SKM-1 (cell line): Measurements from ENCODE around the gene OBP2A.
"Not testable (repeated sequence)": the region's sequence is repeated elsewhere in the genome, so short reads cannot be mapped to it uniquely, and the experiment has no call there.

ENCODE experiments used
- DNase-seq: peaks from one replicate; lab custom pipeline; 2025; ENCODE audit not compliant: unreplicated experiment; lab: John Stamatoyannopoulos, UW

The OBP2A gene, protein sequence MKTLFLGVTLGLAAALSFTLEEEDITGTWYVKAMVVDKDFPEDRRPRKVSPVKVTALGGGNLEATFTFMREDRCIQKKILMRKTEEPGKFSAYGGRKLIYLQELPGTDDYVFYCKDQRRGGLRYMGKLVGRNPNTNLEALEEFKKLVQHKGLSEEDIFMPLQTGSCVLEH

DNA sequence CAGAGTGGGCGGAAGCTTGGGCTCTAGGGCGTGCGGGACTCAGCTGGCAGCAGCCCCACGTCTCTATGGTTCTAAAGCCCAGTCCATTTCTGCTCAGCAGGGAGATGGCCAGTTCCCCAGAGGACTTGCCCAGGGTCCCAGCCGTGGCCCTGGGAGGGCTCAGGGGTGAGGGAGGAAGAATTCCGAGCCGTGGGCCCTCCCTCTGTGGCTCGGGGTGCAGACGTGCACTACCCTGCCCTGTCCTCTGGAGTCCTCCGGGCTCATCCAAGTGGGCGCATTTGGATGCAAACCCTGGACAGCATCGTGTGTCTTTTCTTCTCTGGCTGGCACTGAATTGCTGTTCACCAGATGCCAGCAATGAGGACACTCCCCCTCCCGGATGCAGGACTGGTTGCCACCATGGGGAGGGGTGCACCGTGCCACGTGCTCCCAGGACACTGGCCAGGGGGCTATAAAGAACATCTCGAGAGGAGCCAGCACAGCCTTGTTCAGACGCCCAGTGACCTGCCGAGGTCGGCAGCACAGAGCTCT lies at the start of gene OBP2A:
OBP2A (plus strand) TSS at position 481 of the 531 bp plus-strand sequence. CDS start 55 bp downstream, outside the sequence.
- not testable (repeated sequence) for DNase-seq

DNA sequence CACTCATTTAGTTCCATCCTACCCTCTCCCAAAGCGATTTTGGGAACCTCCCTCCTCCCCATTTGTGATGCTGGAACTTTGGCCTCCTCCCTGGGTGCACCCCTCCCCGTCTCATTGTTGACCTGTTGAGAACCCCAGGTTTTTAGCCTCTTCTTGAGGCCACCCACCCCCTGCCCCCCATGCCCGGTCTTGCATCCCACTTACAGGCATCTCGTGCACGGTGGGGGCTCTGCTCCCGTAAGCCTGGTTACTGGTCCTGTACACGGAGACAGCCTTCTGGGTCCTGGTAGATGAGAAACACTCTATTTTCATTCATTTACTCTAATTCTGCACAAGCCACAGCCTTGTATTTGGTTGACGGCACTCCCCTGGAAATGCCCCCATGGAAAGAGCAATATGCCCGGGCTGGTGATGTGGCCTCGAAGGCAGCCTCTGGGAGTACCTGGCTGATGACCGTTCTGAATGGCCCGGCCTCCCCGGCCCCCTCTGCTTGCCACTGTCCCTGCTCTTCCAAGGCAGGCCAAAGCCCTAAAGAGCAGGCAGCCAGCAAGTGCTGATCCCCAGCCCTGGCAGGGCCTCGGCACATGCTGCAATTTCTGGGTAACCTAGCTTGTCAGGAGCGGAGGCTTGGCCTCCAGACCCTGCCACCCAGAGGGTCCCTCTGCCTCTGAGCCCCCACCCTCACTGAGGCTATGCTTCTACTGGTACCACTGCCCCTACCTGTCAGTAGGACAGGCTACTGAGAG lies 47.4 kb upstream of the OBP2A start:
- DNase-seq = no peak

DNA sequence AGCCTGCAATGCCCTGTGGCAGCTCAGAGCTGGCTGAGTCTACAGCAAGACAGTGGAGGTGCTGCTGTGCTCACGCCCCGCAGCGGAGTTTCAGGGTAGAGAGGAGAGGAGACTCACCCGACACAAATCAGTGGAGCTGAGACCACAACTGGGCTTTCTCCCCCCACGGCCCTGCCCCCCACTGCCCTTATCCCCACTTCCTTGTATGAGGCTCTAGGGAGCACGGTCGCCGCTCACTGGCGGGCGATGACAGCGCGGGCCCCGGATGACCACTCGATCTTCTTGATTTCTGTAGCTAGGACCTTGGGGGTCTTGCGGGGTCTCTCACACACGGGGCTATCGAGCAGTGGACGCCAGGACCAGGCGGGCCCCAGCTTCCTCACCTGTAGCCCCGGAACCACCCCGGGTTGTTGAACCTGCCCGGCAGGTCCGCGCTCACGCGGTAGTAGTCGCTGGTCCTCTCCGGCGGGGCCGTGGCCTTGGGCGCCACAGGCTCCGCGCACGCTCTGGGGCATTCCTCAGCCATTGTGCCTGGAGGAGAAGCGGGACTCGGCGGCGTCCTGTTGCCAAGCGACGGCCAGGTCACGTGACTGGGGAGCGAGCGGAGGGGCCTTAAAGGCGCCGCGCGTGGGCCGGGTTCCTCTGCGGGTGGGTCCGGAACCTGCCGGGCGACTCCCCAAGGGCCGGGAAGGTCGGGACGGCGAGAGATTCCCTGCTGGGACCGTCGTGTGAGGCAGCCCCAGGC lies 46.4 kb upstream of the OBP2A start:
- DNase-seq = peak; percentile 62

DNA sequence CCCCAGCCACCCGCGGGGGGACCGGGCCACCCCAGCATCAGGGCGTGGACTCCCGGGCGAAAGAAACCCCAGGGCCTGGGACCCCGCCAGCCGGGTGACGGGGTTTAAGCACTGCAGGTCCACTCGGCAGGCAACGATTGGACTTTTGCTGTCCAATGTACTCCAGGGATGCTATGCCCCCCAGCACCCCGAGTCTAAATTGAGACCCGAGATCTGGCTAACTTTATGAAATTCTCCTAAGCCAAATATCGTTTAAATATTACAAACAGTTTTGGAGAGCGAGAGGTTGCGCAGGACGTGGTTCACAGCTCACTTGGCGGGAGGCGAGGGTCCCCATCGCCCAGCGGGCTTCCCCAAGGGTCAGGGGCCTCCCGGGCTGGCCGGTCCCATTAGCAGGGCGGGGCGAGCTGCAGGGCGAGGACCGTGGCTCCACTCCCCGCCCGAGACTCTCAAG lies 45.8 kb upstream of the OBP2A start:
- DNase-seq = no peak

DNA sequence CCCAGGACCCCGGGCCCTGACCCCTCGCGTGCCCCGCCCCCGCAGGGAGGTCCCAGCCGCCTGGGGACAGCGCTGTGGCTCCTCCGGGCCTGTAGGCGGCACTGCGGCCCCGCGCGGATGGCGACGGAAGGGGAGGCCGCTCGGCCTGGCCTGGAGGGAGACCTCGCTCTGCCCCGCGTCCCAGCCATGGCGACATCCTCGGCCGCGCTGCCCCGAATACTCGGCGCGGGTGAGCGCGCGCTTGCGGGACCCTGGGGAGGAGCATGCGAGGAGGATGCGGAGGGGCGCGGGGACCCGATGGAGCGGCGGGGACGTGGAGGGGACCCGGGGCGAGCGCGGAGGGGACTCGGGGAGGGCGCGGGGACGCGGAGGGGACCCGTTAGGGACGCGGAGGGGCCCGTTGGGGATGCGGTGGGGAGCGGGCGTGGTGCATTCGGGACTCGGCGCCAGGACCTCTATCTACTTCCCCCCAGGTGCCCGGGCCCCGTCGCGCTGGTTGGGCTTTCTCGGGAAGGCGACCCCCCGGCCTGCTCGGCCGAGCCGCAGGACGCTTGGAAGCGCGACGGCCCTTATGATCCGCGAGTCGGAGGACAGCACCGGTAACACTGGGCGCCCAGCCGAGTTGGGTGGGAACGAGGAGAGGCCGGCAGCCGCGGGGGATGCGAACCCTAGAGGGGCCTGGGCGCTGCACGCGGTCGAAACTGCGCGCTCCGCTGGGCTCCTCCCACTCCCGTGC lies 45.2 kb upstream of the OBP2A start, which contains the start of gene MRPS2:
MRPS2 (plus strand) TSS at position 158 of the 736 bp plus-strand sequence; CDS start at position 187, 29 bp downstream.
- DNase-seq = peak; percentile 60

DNA sequence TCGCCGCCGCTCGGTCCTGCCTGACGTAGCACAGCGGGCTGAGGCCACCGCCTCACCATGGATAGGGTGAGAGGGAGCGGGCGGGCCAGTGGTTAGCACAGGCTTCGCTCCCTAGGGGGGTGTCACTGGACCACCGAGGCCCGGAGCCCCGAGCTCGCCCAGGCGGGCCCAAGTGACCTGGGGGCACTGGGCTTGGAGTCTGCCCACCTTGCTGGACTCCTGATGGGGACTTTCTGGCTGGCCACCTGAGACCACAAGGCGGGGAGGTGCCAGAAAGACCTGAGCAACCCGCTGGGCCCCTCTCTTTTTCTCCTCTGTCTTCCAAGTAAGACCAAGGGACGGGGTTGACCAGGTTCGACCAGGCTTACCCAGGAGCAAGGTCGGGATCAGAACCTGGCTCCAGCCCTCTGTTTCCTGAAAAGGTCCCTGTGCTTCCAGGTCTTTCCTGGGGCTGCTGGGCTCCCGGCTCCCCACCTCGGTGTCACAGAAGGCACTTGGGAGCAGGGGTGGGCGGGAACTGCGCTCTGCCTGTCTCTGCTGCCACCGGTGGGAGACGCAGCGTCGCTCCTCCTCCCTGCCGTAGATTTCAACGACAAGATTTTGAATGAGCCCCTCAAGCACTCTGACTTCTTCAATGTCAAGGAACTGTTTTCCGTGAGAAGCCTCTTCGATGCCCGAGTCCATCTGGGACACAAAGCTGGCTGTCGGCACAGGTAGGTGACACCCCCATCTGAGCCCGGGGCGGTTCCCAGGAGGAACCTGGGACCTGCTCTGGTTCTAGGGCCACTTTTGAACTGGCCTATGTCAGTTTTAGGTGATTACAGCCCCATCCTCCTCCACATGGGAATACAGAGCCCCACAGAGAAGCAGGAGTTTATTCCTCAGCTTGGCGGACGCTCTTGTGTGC lies 44.4 kb upstream of the OBP2A start:
- no peak for DNase-seq

DNA sequence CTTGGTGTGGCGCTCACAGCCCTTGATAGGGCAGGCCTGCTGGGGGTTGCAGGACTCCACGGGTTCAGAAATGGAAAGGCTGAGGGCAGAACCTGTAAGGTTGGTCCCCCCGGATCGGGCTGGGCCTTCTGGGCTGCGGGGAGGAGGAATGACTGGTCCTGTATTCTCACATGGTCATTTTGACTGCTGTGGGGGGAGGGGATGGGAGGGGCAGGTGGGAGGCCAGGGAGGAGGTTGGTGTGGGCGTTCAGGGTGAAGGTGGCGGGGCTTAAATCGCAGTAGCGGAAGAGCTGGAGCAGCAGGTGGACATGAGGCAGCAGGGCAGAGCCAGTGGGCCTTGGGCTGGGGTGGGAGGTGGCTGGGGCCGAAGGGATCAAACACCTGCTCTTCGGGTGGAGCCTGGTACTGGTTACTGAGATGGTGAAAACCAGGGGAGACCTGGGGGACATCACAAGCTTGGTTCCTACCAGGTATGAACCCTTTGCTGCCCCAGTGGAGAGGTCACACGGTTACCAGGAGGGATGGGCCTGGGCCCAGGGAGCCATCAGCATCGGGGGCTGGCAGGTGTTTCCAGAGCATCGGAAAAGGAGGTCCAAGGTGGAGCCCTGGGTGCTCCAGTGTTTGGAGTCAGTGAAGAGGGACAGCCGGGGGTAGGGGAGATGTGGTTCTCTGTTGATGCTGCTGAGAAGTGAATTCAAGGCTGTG lies 43.6 kb upstream of the OBP2A start:
- DNase-seq = no peak

DNA sequence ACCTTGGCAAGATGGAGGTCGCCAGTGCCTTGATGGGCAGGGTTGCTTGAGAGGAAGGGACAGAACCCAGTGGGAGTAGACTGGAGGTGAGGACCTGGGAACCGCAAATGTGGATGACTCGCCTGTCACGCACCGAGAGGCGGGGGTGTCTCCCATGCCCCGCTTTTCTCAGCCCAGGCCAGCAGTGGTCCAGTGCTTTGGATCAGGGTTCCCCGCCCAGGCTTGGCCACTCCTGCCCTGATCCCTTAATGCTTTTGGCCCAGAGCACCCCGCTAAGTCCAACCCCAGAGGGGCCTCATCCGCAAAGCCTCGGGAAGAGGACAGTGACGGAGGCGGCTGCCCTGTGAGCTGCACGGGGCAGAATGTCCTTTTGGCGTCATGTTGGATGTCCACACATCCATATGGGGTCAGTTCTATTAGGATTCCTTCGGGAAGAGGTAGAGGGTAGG lies 43.0 kb upstream of the OBP2A start:
- DNase-seq = no peak

DNA sequence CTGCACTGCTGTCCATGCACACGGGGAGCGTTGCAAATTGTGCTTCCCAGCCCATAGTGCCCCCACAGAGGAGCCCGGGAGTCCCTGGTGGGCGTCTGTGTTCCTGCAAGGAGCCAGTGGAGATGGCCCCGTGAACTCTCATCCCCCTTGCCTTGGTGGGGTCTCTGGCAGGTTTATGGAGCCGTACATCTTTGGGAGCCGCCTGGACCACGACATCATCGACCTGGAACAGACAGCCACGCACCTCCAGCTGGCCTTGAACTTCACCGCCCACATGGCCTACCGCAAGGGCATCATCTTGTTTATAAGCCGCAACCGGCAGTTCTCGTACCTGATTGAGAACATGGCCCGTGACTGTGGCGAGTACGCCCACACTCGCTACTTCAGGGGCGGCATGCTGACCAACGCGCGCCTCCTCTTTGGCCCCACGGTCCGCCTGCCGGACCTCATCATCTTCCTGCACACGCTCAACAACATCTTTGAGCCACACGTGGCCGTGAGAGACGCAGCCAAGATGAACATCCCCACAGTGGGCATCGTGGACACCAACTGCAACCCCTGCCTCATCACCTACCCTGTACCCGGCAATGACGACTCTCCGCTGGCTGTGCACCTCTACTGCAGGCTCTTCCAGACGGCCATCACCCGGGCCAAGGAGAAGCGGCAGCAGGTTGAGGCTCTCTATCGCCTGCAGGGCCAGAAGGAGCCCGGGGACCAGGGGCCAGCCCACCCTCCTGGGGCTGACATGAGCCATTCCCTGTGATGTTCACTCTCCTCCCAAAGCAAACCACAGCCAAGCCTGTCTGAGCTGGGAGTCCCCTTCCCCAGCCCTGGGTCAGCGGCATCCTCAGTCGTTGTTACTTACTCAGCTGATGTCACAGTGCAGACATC lies 42.3 kb upstream of the OBP2A start:
- no peak for DNase-seq

DNA sequence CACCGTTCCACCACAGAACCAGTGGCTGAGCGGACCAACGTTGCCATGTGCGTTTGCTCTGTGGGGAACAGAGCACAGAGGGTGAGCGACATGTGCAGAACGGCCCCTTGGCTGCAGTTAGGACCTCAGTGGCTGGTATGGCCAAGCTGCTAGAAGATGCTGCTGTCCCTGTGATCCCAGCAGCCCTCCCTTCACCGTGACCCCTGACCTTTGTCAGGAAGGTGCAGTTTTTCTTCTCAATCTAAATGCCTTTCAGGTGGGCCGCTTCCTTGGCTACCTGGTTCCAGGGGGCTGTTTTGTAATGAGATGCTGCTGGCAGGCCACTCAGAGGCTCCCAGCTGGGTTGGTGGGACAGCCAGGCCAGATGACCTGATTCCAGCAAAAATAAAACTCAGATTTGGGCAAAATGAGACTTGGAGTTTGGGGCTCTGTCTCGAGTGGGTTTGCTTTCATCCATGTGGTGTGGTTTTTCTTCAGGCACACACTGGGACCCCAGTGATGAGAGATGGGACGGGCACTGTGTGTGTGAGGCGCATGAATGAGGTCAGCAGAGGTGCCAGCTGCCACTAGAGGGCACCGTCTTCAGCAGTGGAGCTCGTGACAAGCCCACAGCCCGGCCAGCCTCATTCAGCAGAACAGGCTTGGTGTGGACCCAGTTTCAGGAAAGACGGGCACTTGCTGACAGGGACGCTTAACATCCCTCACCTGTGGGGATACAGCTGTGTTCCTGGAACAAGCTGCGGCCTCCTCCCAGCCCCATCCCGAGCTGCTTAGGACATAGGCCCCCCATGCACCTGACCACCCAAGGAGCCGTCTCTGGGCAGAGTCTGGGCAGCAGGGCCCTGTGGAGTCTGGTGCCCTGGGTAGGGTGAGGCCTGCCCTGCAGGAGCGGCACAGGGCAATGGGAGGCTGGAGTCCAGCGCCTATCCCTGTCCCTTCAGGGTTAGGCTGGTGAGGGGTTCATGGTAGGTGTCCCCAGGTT lies 41.4 kb upstream of the OBP2A start:
- DNase-seq = peak; percentile 17

DNA sequence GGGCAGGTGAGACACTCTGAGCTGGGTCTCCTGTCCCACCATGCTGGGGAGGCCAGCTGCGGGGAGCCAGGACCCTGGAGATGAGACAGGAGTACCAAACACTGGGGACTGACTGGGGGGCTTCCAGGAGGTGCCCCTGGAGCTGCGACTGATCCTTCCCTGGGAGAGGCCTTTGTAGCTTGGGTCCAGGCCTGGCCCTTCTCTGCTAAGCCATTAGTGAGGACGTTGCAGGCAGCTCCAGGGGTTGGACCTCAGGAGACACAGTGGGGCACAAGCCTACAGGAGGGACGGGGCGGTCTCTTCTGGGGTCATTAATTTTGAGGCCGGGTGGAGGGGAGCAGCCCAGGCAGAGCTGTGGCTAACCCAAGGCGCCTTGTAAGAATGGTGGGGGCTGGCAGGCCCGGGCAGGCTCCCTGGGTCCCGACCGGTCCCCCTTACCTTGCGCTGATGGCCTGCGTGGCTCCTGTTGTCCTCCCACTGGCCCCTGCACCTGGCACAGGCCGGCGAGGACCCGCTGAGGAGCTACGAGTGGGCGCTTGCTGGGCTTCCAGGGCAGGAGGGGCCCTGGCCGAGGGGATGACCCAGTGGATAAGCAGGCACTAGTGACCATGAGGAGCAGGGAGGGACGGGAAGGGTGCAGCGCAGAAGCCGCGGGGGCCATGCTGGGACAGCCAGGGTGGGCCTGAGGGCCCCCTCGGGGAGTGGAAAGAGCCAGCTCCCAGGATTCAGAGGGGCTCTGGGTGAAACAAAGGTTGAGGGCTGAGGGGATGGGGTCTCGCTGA lies 40.3 kb upstream of the OBP2A start:
- DNase-seq = no peak

DNA sequence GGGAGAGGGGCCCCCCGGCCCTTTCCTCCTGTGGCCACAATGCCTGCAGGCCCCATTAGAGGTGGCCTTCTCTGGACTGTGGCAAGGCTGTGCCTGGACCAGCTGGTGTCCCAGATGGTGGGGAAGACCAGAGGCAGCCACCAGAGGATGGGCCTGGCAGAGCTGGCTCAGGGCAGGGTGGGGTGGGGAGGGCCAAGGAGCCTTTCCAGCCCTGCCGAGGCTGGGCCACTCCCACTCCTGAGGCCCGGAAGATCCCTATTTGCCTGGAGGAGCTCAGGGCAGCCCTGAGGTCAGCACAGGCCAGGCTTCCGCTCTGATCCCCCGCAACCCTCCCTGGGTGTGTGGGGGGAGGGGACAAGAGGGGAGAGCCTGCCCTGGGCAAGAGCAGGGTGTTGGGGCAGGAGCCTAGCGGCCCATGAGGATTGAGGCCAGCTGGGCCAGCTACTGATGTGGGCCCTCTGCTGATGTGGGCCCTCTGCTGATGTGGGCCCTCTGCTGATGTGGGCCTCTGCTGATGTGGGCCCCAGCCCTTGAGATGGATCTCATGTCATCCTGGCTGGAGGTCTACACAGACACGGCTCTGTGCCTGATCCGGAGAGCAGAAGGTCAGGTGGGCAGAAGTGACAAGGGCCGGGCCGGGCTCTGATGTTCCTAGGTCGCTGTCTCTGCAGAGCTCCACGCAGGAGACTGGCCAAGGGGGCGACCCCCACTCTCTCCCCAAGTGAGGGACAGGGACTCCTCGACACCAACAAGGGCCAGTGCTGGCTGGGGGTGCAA lies 39.4 kb upstream of the OBP2A start:
- no peak for DNase-seq

DNA sequence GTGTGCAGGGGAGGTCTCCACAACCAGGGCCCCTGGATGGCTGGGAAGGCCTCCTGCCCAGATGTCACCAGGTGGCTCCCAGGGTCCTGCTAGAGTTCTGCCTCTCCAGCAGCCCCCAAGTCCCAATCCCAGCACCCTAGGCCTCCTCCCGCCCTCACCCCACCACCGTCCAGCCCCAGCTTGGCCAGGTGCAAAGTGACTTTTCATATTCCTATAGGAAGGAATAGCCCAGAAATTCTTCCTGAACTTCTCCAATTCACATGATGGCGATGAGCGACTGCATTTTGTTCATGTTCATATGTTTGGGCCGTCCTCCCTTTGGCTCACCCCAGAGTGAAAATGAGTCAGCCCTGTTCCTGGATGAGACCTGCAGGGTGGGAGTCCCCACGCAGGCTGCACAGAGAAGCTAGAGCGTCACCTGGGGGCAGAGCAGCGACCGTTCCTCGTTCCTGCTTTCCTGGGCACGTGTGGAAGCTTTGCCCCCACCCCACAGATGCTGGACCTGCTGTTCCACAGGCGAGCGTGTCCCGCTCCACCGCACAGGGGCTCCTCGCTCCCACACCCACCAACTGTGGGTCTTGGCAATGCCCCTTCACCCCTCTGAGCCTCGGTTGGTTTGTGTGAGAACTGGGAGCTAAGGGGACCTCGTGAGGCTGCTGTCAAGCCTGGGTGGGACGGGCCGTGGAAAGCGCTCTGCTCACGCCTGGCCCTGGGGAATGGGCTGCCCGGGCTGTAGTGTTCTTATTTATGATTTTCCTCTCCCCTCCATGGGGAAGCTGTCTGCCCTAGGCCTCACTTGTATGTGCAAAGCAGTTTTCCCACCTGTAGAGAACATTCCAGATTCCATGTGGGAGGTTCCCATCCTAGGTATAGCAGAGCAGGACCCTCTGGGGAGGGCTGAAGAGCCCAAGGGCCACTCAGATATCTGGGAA lies 38.6 kb upstream of the OBP2A start:
- DNase-seq = no peak

DNA sequence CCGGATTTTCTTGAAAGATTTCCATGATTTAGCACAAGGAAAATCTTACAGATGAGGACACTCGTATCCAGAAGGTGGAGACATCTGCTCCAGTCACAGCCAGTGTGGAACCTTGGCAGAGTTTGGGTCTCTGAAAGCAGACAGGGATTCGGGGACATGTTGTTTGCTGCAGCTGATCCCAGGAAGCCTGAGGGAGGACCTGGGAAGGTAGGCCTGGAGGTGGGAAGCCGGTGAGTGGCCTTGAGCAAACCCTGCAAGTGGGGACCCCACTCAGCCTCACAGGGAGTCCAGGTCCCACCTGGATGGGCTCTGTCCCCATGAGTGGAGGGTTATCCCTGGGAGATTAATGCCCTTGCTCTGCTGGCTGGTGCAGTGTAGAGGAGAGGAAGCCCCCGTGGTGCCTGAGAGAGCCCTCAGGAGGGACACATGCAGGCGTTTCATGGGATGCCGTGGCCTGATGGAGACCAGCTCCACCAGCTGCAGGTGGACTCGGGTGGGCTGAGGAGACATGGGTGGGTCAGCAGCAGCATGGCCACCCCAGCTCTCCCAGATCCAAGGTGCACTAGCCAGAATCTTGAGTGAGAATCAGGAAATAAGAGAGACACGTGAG lies 37.6 kb upstream of the OBP2A start:
- no peak for DNase-seq
